ENCODE measurements around the gene CFP. TPM values are rescaled to one million over a fixed set of nuclear protein-coding genes. Genes with fewer than 3 reads are reported as not detected.

Gene CFP
- total RNA-seq, 1 experiment from 2014 or later = 1.3 TPM

DNA sequence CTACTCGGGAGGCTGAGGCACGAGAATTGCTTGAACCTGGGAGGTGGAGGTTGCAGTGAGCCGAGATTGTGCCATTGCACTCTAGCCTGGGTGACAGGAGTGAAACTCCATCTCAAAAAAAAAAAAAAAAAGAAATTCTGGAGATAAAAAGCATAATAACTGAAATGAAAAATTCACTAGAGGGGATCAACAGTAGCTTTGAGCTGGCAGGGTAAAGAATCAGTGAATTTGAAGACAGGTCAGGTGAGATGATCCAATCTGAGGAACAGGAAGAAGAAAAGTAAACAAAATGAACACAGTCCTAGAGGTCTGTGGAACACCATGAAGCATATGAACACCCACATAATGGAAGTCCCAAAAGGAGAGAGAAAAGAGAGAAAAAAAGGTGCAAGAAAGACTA, 32.5 kb downstream of the CFP start:
- intact Hi-C loops (cut with micrococcal nuclease) = no loop called here
- Histone ChIP-seq H3K4me2 (ENCODE audit: low read length) (no peak overlapping the region), H3K36me3 (ENCODE audit: control insufficient read depth in 1 of 2, insufficient read depth in 2 of 2, low read length in 2 of 2) (no peaks in the 10 kb centered on the region), H3K4me1 (ENCODE audit: control insufficient read depth in 1 of 2, insufficient read depth in 2 of 2, low read length in 2 of 2) (no peaks in the 10 kb centered on the region), H4K20me1 (ENCODE audit: insufficient read depth) (no peaks in the 10 kb centered on the region), H2AFZ (ENCODE audit: low read depth, low read length, poor library complexity, severe bottlenecking) (no peak overlapping the region), H3K9me2 (ENCODE audit: insufficient read depth) (no peaks in the 10 kb centered on the region), H3K9ac (ENCODE audit: low read length) (no peak overlapping the region), H3K27me3 (ENCODE audit: insufficient read depth, low read length) (no peaks in the 10 kb centered on the region), H3K79me2 (ENCODE audit: insufficient read depth, low read length) (no peaks in the 10 kb centered on the region), H3K4me3 (replicated peaks in 1 of 2; ENCODE audit: low read depth in 1 of 2, low read length in 2 of 2) (no peak overlapping the region), H3K27ac (ENCODE audit: low read depth, low read length) (no peak overlapping the region), H3K9me3 (ENCODE audit: control insufficient read depth in 1 of 2, insufficient read depth in 1 of 2, low read depth in 1 of 2, low read length in 2 of 2) (no peaks in the 10 kb centered on the region)
- TF ChIP-seq, protein P1, sequence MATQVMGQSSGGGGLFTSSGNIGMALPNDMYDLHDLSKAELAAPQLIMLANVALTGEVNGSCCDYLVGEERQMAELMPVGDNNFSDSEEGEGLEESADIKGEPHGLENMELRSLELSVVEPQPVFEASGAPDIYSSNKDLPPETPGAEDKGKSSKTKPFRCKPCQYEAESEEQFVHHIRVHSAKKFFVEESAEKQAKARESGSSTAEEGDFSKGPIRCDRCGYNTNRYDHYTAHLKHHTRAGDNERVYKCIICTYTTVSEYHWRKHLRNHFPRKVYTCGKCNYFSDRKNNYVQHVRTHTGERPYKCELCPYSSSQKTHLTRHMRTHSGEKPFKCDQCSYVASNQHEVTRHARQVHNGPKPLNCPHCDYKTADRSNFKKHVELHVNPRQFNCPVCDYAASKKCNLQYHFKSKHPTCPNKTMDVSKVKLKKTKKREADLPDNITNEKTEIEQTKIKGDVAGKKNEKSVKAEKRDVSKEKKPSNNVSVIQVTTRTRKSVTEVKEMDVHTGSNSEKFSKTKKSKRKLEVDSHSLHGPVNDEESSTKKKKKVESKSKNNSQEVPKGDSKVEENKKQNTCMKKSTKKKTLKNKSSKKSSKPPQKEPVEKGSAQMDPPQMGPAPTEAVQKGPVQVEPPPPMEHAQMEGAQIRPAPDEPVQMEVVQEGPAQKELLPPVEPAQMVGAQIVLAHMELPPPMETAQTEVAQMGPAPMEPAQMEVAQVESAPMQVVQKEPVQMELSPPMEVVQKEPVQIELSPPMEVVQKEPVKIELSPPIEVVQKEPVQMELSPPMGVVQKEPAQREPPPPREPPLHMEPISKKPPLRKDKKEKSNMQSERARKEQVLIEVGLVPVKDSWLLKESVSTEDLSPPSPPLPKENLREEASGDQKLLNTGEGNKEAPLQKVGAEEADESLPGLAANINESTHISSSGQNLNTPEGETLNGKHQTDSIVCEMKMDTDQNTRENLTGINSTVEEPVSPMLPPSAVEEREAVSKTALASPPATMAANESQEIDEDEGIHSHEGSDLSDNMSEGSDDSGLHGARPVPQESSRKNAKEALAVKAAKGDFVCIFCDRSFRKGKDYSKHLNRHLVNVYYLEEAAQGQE (IDR thresholded peaks at IDR 0.05; ENCODE audit: low read depth) = no peak
- TF ChIP-seq, protein P2, sequence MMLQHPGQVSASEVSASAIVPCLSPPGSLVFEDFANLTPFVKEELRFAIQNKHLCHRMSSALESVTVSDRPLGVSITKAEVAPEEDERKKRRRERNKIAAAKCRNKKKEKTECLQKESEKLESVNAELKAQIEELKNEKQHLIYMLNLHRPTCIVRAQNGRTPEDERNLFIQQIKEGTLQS (IDR thresholded peaks at IDR 0.05) = no peak
- no peak for TF ChIP-seq ZFX (IDR thresholded peaks at IDR 0.05)
- no peak for TF ChIP-seq JUND (IDR thresholded peaks at IDR 0.05)
- TF ChIP-seq POLR2A (IDR thresholded peaks at IDR 0.05; ENCODE audit: borderline replicate concordance, extremely low read depth, insufficient read depth, insufficient read length) = no peak
- no peak for TF ChIP-seq ELF1 (IDR thresholded peaks at IDR 0.05; ENCODE audit: borderline replicate concordance, low read depth)
- no peak for TF ChIP-seq EGR1 (IDR thresholded peaks at IDR 0.05; ENCODE audit: low read depth)
- no peak for TF ChIP-seq YY1 (IDR thresholded peaks at IDR 0.05; ENCODE audit: extremely low read depth, insufficient replicate concordance, low read depth, low read length)
- POLR2A ChIA-PET = no interaction called here
- DNase-seq (ENCODE audit: low read depth, low spot score) (no peak), ATAC-seq (no peak)
- BruUV-seq (replicated peaks) = no TSS peak
- CTCF ChIA-PET = no interaction called here
- RAD21 ChIA-PET (ENCODE audit: low non-redundant PET in 1 of 2, low total read pairs in 2 of 2, uncharacterized antibody in 2 of 2, unreplicated experiment in 2 of 2) = interaction anchor here in 1 of 2 experiments (0.7 kb wide), 1 partner anchor 96 kb away, joined by 3 read pairs; no protein-coding TSS in a partner anchor
